ENCODE measurements around the gene TCHH. TPM values are rescaled to one million over a fixed set of nuclear protein-coding genes. Genes with fewer than 3 reads are reported as not detected.

Gene TCHH
- polyA plus RNA-seq (2013, experiment 1 of 2), result not detected
- polyA plus RNA-seq (2013, experiment 2 of 2), result not detected

- Histone ChIP-seq H4K91ac (ENCODE audit: low read length) (no peak within 1 kb of the TSS), H3K9ac (ENCODE audit: low read length) (no peak within 1 kb of the TSS), H3K4me2 (ENCODE audit: low read length, poor library complexity, severe bottlenecking) (no peak within 1 kb of the TSS), H3K4me1 (ENCODE audit: control insufficient read depth, insufficient read depth, low read depth, low read length) (no peaks in the 10 kb centered on the region), H3K36me3 (ENCODE audit: control insufficient read depth in 1 of 2, insufficient read depth in 2 of 2, low read depth in 1 of 2, low read length in 2 of 2) (no peaks in the 10 kb centered on the region), H3K9me3 (ENCODE audit: control insufficient read depth, low read length) (peaks cover 2% of the 10 kb centered on the region), H3K4ac (ENCODE audit: low read depth in 1 of 2, low read length in 2 of 2) (no peak within 1 kb of the TSS), H2BK12ac (ENCODE audit: low read length in 2 of 2) (no peak within 1 kb of the TSS), H3K79me1 (replicated peaks; ENCODE audit: low read length, poor library complexity, severe bottlenecking) (no peaks in the 10 kb centered on the region), H3K18ac (ENCODE audit: low read depth in 1 of 2, low read length in 2 of 2) (no peak within 1 kb of the TSS), H3K23ac (ENCODE audit: low read length in 2 of 2) (no peak within 1 kb of the TSS), H2BK15ac (ENCODE audit: low read depth, poor library complexity, severe bottlenecking) (no peak within 1 kb of the TSS), H3K27ac (ENCODE audit: low read length, poor library complexity, severe bottlenecking) (no peak within 1 kb of the TSS), H2AFZ (ENCODE audit: low read depth, low read length) (no peak within 1 kb of the TSS), H2AK5ac (ENCODE audit: low read length, severe bottlenecking) (no peak within 1 kb of the TSS), H2BK120ac (ENCODE audit: low read depth, low read length) (no peak within 1 kb of the TSS), H3K27me3 (ENCODE audit: control insufficient read depth in 1 of 2, insufficient read depth in 1 of 2, low read length in 2 of 2) (peaks cover 16 to 73% of the 10 kb centered on the region in 2 experiments), H3K4me3 (ENCODE audit: insufficient read depth in 1 of 2, low read depth in 1 of 2, low read length in 2 of 2) (no peak within 1 kb of the TSS), H2BK5ac (ENCODE audit: low read depth, low read length, poor library complexity, severe bottlenecking) (no peak within 1 kb of the TSS), H4K8ac (ENCODE audit: low read length) (no peak within 1 kb of the TSS), H3K14ac (ENCODE audit: low read length in 2 of 2) (no peak within 1 kb of the TSS)
- no peak for DNase-seq
- WGBS, result 20% methylated on average over 1 of the region's 4 CpGs
Observed at GRCh38 chr1:152115344-152115743, at the start of gene TCHH. Gene TCHH (minus strand): TSS chr1:152115444. CDS start chr1:152114080, 1,364 bp downstream.

GRCh38 chr1:152164517-152165136 lies 49.4 kb upstream of the TCHH start:
- Histone ChIP-seq H3K18ac (ENCODE audit: low read depth in 1 of 2, low read length in 2 of 2) (no peak overlapping the region), H3K79me1 (replicated peaks; ENCODE audit: low read length, poor library complexity, severe bottlenecking) (no peaks in the 10 kb centered on the region), H3K36me3 (ENCODE audit: control insufficient read depth in 1 of 2, insufficient read depth in 2 of 2, low read depth in 1 of 2, low read length in 2 of 2) (no peaks in the 10 kb centered on the region), H3K27ac (ENCODE audit: low read length, poor library complexity, severe bottlenecking) (no peak overlapping the region), H3K27me3 (ENCODE audit: control insufficient read depth in 1 of 2, insufficient read depth in 1 of 2, low read length in 2 of 2) (peaks cover 10 to 15% of the 10 kb centered on the region in 2 experiments), H3K14ac (ENCODE audit: low read length in 2 of 2) (no peak overlapping the region), H3K23ac (ENCODE audit: low read length in 2 of 2) (no peak overlapping the region), H4K8ac (ENCODE audit: low read length) (no peak overlapping the region), H2BK15ac (ENCODE audit: low read depth, poor library complexity, severe bottlenecking) (no peak overlapping the region), H2BK120ac (ENCODE audit: low read depth, low read length) (no peak overlapping the region), H3K4me3 (ENCODE audit: insufficient read depth in 1 of 2, low read depth in 1 of 2, low read length in 2 of 2) (no peak overlapping the region), H3K4ac (ENCODE audit: low read depth in 1 of 2, low read length in 2 of 2) (no peak overlapping the region), H2AFZ (ENCODE audit: low read depth, low read length) (no peak overlapping the region), H3K9me3 (ENCODE audit: control insufficient read depth, low read length) (no peaks in the 10 kb centered on the region), H2BK5ac (ENCODE audit: low read depth, low read length, poor library complexity, severe bottlenecking) (no peak overlapping the region), H3K4me2 (ENCODE audit: low read length, poor library complexity, severe bottlenecking) (no peak overlapping the region), H4K91ac (ENCODE audit: low read length) (no peak overlapping the region), H2AK5ac (ENCODE audit: low read length, severe bottlenecking) (no peak overlapping the region), H2BK12ac (ENCODE audit: low read length in 2 of 2) (no peak overlapping the region), H3K9ac (ENCODE audit: low read length) (no peak overlapping the region), H3K4me1 (ENCODE audit: control insufficient read depth, insufficient read depth, low read depth, low read length) (peaks cover 10% of the 10 kb centered on the region)
- no peak for DNase-seq
- WGBS, result 33% methylated on average over 2 of the region's 2 CpGs

GRCh38 chr1:152162792-152163463 lies 47.7 kb upstream of the TCHH start:
- Histone ChIP-seq H2AK5ac (ENCODE audit: low read length, severe bottlenecking) (no peak overlapping the region), H3K4me1 (ENCODE audit: control insufficient read depth, insufficient read depth, low read depth, low read length) (peaks cover 4% of the 10 kb centered on the region), H4K91ac (ENCODE audit: low read length) (no peak overlapping the region), H3K4me3 (ENCODE audit: insufficient read depth in 1 of 2, low read depth in 1 of 2, low read length in 2 of 2) (peak overlapping the region in 1 of 2 experiments; percentile 7), H2BK15ac (ENCODE audit: low read depth, poor library complexity, severe bottlenecking) (no peak overlapping the region), H2BK5ac (ENCODE audit: low read depth, low read length, poor library complexity, severe bottlenecking) (no peak overlapping the region), H3K9ac (ENCODE audit: low read length) (peak overlapping the region; percentile 48), H3K27me3 (ENCODE audit: control insufficient read depth in 1 of 2, insufficient read depth in 1 of 2, low read length in 2 of 2) (peaks cover 8 to 10% of the 10 kb centered on the region in 2 experiments), H3K79me1 (replicated peaks; ENCODE audit: low read length, poor library complexity, severe bottlenecking) (no peaks in the 10 kb centered on the region), H3K23ac (ENCODE audit: low read length in 2 of 2) (no peak overlapping the region), H3K36me3 (ENCODE audit: control insufficient read depth in 1 of 2, insufficient read depth in 2 of 2, low read depth in 1 of 2, low read length in 2 of 2) (no peaks in the 10 kb centered on the region), H3K14ac (ENCODE audit: low read length in 2 of 2) (no peak overlapping the region), H3K27ac (ENCODE audit: low read length, poor library complexity, severe bottlenecking) (peak overlapping the region; percentile 78), H4K8ac (ENCODE audit: low read length) (no peak overlapping the region), H3K9me3 (ENCODE audit: control insufficient read depth, low read length) (no peaks in the 10 kb centered on the region), H3K4me2 (ENCODE audit: low read length, poor library complexity, severe bottlenecking) (no peak overlapping the region), H2BK120ac (ENCODE audit: low read depth, low read length) (no peak overlapping the region), H3K18ac (ENCODE audit: low read depth in 1 of 2, low read length in 2 of 2) (no peak overlapping the region), H2BK12ac (ENCODE audit: low read length in 2 of 2) (no peak overlapping the region), H3K4ac (ENCODE audit: low read depth in 1 of 2, low read length in 2 of 2) (no peak overlapping the region), H2AFZ (ENCODE audit: low read depth, low read length) (no peak overlapping the region)
- WGBS, result 38% methylated on average over 1 of the region's 1 CpG
- DNase-seq, result peak; percentile 14

GRCh38 chr1:152160576-152160975 lies 45.3 kb upstream of the TCHH start:
- no peak overlapping the region for H4K91ac ChIP-seq (ENCODE audit: low read length)
- 55% methylated on average over 3 of the region's 3 CpGs for WGBS

More at GRCh38 chr1:152160576-152160975, 45.3 kb upstream of the TCHH start:
- no peak for DNase-seq
- Histone ChIP-seq H3K9me3 (ENCODE audit: control insufficient read depth, low read length) (no peaks in the 10 kb centered on the region), H2AK5ac (ENCODE audit: low read length, severe bottlenecking) (no peak overlapping the region), H3K79me1 (replicated peaks; ENCODE audit: low read length, poor library complexity, severe bottlenecking) (no peaks in the 10 kb centered on the region), H3K27me3 (ENCODE audit: control insufficient read depth in 1 of 2, insufficient read depth in 1 of 2, low read length in 2 of 2) (peaks cover 7 to 8% of the 10 kb centered on the region in 2 experiments), H3K18ac (ENCODE audit: low read depth in 1 of 2, low read length in 2 of 2) (no peak overlapping the region), H3K14ac (ENCODE audit: low read length in 2 of 2) (no peak overlapping the region), H2BK12ac (ENCODE audit: low read length in 2 of 2) (no peak overlapping the region), H3K9ac (ENCODE audit: low read length) (no peak overlapping the region), H3K23ac (ENCODE audit: low read length in 2 of 2) (no peak overlapping the region), H4K8ac (ENCODE audit: low read length) (no peak overlapping the region), H3K36me3 (ENCODE audit: control insufficient read depth in 1 of 2, insufficient read depth in 2 of 2, low read depth in 1 of 2, low read length in 2 of 2) (no peaks in the 10 kb centered on the region), H2BK120ac (ENCODE audit: low read depth, low read length) (no peak overlapping the region), H3K4me2 (ENCODE audit: low read length, poor library complexity, severe bottlenecking) (no peak overlapping the region), H2BK5ac (ENCODE audit: low read depth, low read length, poor library complexity, severe bottlenecking) (no peak overlapping the region), H2AFZ (ENCODE audit: low read depth, low read length) (no peak overlapping the region), H2BK15ac (ENCODE audit: low read depth, poor library complexity, severe bottlenecking) (no peak overlapping the region), H3K4me1 (ENCODE audit: control insufficient read depth, insufficient read depth, low read depth, low read length) (peaks cover 1% of the 10 kb centered on the region), H3K27ac (ENCODE audit: low read length, poor library complexity, severe bottlenecking) (no peak overlapping the region), H3K4me3 (ENCODE audit: insufficient read depth in 1 of 2, low read depth in 1 of 2, low read length in 2 of 2) (no peak overlapping the region), H3K4ac (ENCODE audit: low read depth in 1 of 2, low read length in 2 of 2) (no peak overlapping the region)
